Activated CD4-positive, alpha-beta T cell treated with anti-CD3 and anti-CD28 coated beads, Interleukin-2, Interleukin-6, amounts not matched to agents 100 ng/mL and 50 ng/mL, durations not matched to agents 16 hours and 8 hours (primary cell): ENCODE data around the gene PRSS8.

ENCODE experiments used
- DNase-seq: peaks from one replicate; pipeline ENCODE4 v3.0.0-alpha.2; 2020

PRSS8 gene

GRCh38 chr16:31099860-31100638 is 35.5 kb downstream of the PRSS8 start:
- DNase-seq, result no peak

- peak; percentile 96 for DNase-seq
These were observed 41.0 kb downstream of the PRSS8 start, which contains the start of gene VKORC1 for GRCh38 chr16:31094424-31095120. Gene VKORC1, minus strand, starts transcription at chr16:31094797. Its CDS starts 68 bp downstream, at chr16:31094729.

GRCh38 chr16:31094088-31094423 is 41.5 kb downstream of the PRSS8 start:
- no peak for DNase-seq

- no peak for DNase-seq
These were observed 42.3 kb downstream of the PRSS8 start for GRCh38 chr16:31093132-31093703.

- DNase-seq, result no peak
These were observed 43.2 kb downstream of the PRSS8 start for GRCh38 chr16:31092330-31092729.

- DNase-seq, result no peak
These were observed 45.0 kb downstream of the PRSS8 start for GRCh38 chr16:31090540-31090939.

- DNase-seq, result no peak
These were observed 46.3 kb downstream of the PRSS8 start for GRCh38 chr16:31089199-31089598.

- DNase-seq, result no peak
These were observed 46.9 kb downstream of the PRSS8 start, which contains the start of gene PRSS53 for GRCh38 chr16:31088459-31089183. Gene PRSS53, minus strand, starts transcription at chr16:31088943. Its CDS starts 134 bp downstream, at chr16:31088809.

- no peak for DNase-seq
These were observed 47.6 kb downstream of the PRSS8 start for GRCh38 chr16:31087971-31088370.

GRCh38 chr16:31087481-31087880 is 48.0 kb downstream of the PRSS8 start:
- DNase-seq, result no peak

- DNase-seq, result no peak
These were observed 49.0 kb downstream of the PRSS8 start for GRCh38 chr16:31086629-31086906.

- DNase-seq, result no peak
These were observed 49.5 kb downstream of the PRSS8 start for GRCh38 chr16:31085873-31086628.

GRCh38 chr16:31085411-31085810 is 50.1 kb downstream of the PRSS8 start:
- no peak for DNase-seq

- no peak for DNase-seq
These were observed 50.8 kb downstream of the PRSS8 start for GRCh38 chr16:31084584-31085302.

GRCh38 chr16:31083981-31084380 is 51.5 kb downstream of the PRSS8 start:
- DNase-seq, result no peak

- DNase-seq, result no peak
These were observed 52.0 kb downstream of the PRSS8 start for GRCh38 chr16:31083556-31083955.

GRCh38 chr16:31083081-31083480 is 52.4 kb downstream of the PRSS8 start:
- DNase-seq, result no peak

- no peak for DNase-seq
These were observed 53.0 kb downstream of the PRSS8 start for GRCh38 chr16:31082368-31083045.
